Left forelimb (tissue), 1 donor: ENCODE results near the gene INTS11.

Experiments
- DNase-seq: peaks from one replicate; pipeline ENCODE4 v3.0.0-alpha.2; 2018; ENCODE audit warnings: low spot score

The INTS11 gene

DNA sequence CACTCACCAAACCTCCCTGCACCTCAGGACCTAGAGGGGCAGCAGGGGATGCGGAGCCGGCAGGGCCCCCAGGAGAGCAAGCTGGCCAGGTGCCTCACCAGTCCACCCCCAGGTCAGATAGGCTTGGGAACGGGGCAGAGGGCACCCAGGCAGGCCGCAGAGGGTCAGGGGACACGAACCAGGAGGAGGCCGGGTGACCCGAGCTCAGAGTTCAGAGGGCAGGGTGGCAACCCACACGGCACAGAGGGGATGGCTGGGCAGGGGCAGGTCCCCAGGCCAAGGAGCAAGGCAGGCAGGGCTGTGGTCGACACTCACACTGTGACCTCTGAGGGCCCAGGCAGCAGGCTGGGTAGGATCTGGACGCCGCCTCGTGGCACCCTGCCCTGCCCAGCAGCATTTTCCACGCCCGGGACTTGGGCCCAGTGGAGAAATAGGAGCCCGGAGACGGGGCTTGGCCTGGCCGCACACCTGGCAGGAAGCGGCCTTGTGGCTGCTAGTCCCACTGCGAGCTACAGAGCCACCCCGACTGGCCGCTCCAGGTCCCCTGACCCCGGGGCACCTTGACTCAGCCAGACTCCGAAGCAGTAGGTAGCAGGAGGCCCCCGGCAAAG is 19.5 kb upstream of the INTS11 start:
- no peak for DNase-seq

DNA sequence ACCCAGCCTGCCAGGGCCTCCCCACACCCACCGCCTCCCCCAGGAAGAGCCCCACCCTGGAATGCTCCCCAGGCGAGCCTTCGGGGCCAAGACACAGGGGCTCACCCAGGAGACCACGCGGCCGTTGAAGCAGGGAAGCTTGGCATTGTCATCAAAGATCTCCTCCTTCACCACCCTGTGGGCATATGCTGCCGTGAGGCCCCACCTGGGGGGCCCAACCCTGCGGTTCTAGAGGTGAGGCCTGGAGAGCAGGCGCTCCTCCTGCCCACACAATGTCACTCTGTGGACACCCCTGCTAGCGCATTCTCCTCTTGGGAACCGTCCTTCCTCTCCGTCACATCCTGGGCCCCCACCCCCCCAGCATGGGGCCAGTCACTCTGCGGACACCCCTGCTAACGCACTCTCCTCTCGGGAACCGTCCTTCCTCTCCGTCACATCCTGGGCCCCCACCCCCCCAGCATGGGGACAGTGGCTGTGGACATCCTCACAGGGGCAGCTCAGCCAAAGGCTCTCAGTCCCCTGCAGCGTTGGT is 18.2 kb upstream of the INTS11 start:
- DNase-seq = no peak

DNA sequence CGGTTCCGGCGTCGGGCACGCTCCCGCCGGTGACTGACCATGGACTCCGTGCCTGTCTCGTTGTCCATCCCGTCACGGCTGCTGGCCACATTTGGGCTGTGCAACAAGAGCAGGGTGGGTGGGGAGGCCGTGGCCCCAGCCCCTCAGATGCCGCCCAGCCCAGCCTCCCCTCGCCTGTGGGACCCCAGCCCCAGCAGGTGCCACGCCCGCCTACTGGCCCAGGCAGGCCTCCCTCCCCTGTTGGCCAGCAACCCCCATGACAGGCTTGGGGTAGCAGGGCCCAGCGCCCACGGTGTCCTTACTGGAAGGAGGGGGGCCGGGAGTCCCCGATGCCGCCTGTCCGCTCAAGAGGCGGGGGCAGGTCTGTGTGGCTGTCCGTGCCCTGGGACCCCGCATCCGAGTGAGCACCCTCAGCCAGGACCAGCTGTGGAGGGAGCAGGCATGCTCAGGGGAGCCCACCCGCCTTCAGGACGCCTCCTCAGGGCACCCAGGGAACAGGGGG is 17.7 kb upstream of the INTS11 start:
- DNase-seq = no peak

DNA sequence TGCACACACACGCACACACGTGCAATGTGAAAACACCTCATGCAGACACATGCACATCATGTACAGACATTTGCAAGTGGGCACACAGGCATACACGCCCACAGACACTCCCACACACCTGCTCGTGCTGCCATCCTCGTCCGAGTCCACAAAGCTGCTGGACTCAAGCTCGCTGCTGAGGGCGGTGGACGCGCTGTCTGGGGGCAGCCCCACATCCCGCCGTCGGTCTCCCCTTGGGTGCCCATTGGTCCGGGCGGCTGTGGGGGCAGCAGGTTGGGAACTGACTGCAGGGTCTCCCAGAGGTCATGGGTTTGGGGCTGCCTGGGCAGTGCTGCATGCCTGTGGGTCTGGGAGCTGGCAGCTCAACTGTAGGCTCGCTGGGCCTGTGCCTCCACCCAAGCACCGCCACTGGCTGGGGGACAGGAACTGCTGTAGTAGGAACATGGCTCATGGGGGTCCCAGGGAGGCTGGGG is 17.1 kb upstream of the INTS11 start:
- DNase-seq = no peak

DNA sequence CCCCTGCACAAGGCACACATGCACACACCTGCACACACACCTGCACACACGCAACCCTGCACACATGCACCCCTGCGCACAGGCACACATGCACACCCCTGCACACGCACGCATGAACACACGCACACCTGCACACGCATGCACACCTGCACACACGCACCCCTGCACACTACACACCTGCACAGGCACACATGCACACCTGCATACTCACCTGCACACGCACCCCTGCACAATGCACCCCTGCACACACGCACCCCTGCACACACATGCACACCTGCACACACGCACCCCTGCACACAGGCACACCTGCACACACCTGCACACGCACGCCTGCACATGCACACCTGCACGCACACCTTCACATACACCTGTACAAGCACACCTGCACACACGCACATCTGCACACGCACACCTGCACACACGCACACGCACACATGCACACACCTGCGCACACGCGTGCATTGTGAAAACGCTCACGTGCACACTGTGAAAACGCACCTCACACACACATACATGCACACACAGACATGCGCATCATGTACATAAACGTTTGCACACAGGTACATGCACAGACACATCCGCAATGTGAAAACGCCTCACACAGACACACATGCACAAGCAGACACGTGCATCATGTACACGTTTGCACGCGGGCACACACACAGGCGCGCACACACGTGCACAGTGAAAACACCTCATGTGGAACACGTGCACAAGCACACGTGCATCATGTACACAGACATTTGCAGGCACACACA is 16.5 kb upstream of the INTS11 start:
- DNase-seq = no peak

DNA sequence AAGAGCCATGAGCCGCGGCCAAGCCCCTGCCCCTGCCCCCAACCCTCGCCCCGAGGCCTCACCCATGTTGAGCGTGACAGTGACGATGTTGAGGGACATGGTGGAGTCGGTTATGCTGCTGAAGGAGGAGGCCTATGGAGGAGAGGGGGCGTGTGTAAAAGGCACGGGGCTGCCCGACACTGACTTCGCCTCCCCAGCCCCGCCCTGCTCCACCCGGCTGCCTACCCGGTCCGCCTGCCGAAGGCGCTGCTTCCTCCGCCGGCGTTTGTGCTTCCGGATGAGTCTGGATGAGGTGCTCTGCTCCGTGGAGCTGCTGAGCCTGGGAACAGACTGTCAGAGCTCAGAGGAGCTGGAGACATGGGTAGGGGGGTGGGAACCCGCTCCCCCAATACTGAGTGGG is 15.7 kb upstream of the INTS11 start:
- DNase-seq = no peak

DNA sequence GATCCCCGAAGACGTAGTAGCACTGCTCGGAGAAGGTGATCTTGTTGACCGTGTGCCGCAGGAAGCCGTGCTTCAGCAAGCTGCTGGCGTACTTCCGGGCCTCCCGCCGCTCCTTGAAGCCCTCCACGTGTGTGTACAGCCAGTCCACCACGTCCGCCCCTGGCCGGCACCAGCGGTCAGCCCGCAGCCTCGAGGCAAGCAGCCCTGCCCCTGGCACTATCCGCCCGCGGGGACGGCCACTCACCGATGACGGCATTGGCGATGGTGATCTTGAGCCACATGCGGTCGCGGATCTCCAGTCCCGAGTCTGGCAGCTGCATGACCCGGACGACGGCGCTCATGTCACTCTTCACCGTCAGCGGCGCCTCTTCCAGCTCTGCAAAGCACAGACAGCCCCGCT is 13.8 kb upstream of the INTS11 start:
- DNase-seq = no peak

DNA sequence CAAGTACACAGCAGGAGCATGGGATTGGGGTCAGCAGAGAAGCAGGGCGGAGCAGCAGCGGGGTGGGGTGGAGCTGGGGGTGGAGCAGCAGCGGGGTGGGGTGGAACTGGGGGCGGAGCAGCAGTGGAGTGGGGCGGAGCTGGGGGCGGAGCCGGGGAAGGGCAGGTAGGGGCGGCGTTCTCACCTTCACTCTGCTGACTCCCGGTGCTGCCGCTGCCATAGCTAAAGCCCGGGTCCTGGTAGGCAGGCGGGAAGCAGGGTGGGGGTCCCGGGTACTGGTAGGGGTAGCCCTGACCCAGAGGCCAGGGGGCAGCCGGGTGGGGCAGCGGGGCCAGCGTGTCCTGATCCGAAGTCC is 13.3 kb upstream of the INTS11 start:
- DNase-seq = no peak

DNA sequence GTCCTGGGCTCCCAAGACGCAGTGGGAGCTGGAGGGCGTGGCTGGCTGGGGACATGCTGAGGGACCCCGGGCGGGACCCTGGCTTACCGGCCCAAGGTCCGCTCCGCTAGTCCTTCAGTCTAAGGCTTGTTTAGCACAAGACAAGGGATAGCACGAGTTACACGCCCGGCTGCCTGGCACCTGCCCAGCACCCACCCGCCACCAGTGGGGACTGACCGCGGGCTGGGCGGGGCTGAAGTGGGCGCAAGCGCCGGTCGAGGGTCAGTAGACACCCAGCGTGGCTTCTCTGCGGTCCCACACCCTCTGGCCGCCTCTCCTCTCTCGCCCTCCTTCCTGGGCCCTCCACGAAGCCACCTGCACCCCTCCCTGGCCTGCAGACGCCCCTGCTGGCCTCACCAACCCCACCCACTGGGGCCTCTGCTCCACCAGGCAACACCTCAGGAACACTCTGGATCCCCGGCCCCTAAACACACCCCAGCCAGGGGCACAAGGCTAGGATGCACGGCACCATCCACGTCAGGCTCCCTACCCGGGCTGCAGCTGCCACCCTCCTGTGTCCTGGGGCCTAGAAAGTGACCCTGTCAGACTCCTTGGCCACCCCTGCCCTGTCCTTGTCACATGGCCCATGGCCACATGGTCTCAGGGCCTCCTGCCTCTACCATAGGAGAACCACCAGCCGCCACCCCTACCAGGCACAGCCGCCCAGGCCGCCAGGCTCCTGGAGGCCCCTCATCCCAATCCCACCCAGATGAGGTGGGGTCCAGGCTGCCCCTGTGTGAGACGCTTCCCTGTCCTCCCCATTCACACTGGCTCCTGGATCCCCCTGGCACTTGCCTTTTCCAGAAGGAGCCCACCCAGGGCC is 12.7 kb upstream of the INTS11 start:
- no peak for DNase-seq

DNA sequence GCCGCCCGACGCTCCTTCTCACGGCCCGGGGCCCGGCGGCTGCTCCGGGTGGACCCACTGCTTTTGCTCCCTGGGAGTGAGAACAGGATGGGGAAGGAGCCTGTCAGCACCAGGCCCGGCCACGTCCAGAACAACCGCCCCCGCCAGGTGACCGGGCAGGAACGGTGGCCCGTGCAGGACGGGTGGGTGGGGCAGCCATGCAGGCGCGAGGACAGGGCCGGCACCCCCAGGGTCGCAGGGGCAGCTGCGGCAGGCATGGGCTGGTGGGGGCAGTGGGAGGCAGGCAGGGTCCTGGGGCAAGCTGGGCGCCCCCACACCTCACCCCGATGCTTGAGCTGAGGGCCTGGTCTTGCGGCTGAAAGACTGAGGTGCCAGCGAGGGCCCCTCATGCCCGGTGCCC is 12.0 kb upstream of the INTS11 start:
- DNase-seq = no peak

DNA sequence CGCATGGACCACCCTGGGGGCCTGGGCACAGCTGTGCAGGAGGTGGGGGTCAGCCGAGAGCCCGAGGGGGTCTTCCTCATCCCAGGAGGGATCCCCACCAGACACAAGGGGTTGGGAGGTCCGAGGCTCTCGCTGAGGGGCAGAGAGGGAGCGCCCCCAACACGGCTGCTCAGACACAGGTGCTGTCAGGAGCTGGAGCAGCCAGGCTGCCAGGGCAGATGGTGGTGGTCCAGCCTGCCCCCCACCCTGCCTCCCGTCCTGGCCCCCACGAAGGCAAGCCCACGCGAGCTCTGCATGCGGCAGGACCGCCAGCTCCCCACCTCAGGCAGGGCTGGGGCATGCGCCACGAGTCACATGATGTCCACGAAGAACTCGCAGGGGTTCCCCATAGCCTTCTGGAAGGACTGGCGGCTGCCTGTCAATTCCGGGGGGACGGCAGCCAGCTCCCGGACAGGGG is 11.4 kb upstream of the INTS11 start:
- no peak for DNase-seq

DNA sequence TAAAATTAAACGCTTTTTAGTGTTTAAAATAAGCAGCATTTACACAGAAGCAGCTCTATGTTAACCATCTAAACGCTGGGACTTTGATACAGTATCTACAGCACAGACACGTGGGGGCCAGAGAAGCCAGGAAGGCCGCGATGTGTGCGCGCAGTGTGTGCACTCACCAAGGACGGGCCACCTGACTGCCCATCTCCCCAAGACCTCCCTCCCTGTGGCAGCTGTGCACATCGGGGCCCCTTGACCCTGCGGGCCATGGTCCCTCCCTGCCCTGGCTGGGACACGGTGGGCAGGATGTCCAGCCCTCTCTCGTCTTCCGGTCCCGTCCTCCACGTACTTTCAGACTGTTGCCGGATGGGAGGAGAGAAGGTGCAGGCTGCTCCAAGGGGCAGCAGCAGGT is 10.8 kb upstream of the INTS11 start:
- no peak for DNase-seq

DNA sequence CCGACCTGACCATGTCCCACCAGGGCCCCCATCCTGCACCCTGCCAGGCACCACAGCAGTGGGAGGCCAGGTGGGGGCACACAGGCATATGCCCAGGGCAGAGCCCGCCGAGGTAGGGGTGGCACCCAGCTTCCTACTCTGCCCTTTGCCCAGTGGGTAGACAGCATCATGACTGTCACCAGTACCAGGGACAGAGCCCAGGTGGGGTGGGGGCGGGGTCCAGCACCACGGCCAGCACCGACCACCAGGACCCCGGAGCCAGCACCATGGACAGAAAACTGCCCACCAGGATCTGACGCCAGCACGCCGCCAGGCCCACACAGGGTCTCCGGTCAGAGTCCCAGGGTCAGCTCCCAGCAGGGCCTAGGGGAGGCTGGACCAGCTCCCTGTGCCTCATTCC is 10.4 kb upstream of the INTS11 start:
- DNase-seq = no peak

DNA sequence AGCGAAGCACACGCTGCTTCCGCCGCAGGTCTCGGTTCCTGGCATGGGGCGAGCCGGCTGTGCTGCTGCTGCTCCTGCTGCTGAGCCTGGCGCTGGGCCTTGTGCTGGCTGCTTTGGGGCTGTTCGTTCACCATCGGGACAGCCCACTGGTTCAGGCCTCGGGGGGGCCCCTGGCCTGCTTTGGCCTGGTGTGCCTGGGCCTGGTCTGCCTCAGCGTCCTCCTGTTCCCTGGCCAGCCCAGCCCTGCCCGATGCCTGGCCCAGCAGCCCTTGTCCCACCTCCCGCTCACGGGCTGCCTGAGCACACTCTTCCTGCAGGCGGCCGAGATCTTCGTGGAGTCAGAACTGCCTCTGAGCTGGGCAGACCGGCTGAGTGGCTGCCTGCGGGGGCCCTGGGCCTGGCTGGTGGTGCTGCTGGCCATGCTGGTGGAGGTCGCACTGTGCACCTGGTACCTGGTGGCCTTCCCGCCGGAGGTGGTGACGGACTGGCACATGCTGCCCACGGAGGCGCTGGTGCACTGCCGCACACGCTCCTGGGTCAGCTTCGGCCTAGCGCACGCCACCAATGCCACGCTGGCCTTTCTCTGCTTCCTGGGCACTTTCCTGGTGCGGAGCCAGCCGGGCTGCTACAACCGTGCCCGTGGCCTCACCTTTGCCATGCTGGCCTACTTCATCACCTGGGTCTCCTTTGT is 9.2 kb upstream of the INTS11 start:
- DNase-seq = no peak

DNA sequence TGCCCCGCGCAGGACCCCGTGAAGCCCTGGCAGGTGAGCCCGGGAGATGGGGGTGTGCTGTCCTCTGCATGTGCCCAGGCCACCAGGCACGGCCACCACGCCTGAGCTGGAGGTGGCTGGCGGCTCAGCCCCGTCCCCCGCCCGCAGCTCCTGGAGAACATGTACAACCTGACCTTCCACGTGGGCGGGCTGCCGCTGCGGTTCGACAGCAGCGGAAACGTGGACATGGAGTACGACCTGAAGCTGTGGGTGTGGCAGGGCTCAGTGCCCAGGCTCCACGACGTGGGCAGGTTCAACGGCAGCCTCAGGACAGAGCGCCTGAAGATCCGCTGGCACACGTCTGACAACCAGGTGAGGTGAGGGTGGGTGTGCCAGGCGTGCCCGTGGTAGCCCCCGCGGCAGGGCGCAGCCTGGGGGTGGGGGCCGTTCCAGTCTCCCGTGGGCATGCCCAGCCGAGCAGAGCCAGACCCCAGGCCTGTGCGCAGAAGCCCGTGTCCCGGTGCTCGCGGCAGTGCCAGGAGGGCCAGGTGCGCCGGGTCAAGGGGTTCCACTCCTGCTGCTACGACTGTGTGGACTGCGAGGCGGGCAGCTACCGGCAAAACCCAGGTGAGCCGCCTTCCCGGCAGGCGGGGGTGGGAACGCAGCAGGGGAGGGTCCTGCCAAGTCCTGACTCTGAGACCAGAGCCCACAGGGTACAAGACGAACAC is 8.5 kb upstream of the INTS11 start:
- DNase-seq = no peak

DNA sequence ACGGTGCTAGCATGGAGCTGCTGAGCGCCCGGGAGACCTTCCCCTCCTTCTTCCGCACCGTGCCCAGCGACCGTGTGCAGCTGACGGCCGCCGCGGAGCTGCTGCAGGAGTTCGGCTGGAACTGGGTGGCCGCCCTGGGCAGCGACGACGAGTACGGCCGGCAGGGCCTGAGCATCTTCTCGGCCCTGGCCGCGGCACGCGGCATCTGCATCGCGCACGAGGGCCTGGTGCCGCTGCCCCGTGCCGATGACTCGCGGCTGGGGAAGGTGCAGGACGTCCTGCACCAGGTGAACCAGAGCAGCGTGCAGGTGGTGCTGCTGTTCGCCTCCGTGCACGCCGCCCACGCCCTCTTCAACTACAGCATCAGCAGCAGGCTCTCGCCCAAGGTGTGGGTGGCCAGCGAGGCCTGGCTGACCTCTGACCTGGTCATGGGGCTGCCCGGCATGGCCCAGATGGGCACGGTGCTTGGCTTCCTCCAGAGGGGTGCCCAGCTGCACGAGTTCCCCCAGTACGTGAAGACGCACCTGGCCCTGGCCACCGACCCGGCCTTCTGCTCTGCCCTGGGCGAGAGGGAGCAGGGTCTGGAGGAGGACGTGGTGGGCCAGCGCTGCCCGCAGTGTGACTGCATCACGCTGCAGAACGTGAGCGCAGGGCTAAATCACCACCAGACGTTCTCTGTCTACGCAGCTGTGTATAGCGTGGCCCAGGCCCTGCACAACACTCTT is 7.7 kb upstream of the INTS11 start:
- no peak for DNase-seq

DNA sequence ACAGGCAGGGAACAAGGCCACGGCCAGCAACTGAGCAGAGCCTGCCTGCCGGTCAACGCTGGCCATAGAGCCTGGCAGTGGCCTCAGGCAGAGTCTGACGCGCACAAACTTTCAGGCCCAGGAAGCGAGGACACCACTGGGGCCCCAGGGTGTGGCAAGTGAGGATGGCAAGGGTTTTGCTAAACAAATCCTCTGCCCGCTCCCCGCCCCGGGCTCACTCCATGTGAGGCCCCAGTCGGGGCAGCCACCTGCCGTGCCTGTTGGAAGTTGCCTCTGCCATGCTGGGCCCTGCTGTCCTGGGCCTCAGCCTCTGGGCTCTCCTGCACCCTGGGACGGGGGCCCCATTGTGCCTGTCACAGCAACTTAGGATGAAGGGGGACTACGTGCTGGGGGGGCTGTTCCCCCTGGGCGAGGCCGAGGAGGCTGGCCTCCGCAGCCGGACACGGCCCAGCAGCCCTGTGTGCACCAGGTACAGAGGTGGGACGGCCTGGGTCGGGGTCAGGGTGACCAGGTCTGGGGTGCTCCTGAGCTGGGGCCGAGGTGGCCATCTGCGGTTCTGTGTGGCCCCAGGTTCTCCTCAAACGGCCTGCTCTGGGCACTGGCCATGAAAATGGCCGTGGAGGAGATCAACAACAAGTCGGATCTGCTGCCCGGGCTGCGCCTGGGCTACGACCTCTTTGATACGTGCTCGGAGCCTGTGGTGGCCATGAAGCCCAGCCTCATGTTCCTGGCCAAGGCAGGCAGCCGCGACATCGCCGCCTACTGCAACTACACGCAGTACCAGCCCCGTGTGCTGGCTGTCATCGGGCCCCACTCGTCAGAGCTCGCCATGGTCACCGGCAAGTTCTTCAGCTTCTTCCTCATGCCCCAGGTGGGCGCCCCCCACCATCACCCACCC is 6.9 kb upstream of the INTS11 start, which contains the start of gene TAS1R3:
Gene TAS1R3, plus strand, starts transcription at position 213 of the 898 bp plus-strand sequence. Its CDS starts 66 bp downstream, at position 279.
- DNase-seq = no peak

DNA sequence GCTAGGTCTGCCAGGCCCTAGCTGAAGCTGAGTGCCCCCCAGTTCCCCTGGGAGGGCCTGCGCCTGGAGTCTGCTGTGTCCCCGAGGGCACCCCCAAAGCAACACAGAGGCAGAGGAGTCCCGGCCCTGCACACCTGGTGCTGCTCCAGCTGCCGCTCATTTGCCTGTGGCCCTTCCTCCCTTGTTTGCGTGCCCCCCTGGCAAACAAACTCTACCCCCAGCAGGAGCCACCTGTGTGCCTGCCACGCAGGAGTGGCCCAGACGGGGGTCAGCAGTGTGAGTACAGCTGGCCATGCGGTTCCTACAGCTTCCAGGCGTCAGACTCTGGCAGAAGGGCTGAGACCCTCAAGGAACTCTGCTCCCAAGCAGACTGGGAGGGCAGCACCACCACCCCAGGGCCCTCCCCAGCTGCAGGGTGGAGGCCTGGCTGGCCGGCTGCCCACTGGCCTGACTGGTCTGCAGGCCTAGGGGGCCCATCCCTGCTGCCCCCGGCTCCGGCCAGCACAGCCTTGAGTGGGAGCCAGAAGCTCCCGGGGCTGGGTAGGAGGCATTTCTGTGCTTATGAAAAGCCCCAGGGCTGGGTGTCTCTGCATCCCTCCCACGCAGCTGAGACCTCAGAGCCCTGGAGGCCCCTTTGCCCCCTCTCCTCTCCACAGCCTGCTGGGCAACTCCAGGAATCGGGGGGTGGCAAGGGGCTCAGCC is 6.1 kb upstream of the INTS11 start:
- no peak for DNase-seq
